ENCODE data around the gene ESR2.
"Not testable (repeated sequence)": the region's sequence is repeated elsewhere in the genome, so short reads cannot be mapped to it uniquely, and the experiment has no call there.

Gene ESR2

DNA sequence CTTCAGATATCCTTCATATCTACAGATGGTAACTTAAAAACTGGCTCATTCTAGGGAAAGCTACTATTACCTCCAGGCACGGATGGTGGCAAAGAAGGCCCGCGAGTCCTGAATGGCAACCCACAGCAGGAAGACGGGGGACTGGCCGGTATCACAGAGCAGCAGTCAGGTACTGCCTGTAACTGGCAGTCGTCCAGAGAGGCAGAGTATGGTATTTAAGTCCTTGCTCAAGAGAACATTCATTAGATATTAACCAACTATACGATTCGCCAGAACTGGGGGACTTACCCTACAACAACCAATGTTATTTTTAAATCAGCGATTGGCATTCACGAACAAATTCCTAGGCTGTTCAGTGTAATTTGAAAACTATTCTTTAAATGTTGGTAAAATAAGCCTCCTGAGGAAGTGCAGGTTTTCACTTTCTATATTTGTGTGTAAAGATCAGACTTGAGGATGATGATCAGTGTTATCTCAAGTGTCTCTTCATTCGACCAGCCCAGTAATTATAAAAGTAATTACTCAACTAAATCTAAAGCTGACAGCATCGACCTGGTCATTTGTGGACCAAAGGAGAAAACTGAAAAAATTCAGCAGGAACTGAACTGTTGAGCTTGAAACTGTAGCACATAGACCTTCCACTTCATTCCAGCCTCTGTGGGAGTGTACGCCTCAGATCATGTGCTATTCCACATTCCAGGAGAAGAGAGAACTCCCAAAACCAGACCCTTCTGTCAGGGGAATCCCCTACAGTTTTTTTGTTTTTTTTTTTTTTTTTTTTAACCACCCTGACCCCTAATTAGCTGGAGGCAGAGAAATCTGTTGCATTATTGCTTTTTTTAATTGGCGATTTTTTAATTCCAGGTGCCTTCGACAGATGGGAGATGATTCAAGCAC lies 75.6 kb downstream of the ESR2 start:
- DNase-seq = no peak

DNA sequence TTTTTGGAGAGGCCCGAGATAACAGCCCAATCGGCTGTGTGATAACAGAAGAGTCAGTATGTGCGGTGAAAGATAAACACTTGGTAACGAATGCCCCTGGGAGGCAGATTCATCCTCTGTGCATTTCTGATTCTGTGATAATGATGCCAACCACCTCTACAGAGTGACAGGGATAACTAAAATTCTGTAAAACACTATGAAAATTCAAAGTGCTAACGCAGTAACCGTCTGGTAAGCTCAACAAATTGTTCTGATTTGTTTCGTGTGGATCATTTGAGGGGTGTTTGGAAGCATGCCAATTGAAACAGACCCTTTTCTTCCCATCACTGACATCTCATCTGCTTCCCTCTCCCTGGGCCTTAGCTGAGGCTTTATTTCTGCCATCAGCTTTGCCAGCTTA lies 76.3 kb downstream of the ESR2 start:
- DNase-seq = no peak

- DNase-seq = no peak
Measured at GRCh38 chr14:64217308-64217707, 76.9 kb downstream of the ESR2 start.

DNA sequence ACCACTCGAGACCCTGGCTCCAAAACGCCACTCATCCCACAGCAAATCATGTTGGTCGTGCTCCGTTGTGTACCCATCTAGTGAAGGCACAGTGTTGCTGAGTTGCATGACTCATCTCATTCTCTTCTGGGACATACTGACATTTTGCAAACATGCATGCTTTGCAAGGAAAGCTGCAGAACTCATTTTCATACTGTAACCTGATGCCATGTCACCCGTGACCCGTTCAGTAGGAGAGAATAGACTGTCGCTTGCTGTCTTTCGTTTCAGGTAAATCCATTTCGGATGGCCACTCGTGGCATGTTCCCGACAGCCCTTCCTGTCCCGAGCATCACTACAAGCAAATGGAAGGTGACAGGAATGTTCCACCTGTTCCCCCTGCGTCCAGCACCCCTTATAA lies 78.2 kb downstream of the ESR2 start:
- DNase-seq = no peak

DNA sequence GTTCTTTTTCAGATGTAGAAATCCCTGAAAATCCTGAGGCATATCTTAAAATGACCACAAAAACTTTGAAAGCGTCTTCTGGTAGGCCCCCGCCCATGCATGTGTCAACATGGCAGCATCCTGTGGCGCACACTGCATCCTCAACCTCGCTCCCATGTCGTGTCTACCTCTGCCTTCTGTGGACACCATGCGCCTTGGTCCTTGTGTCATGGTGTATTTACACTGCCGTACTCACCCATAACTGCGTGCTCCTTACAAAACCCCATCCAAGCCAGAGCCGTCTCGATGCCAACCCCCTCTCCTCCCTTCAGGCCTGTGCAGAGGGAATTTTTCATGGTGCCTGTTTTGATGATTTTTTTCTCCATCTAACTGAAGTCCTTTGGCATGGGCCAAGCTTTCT lies 78.9 kb downstream of the ESR2 start:
- no peak for DNase-seq

- DNase-seq = no peak
Measured at GRCh38 chr14:64213853-64214570, 80.2 kb downstream of the ESR2 start.

GRCh38 chr14:64213086-64213485 lies 81.1 kb downstream of the ESR2 start:
- no peak for DNase-seq

DNA sequence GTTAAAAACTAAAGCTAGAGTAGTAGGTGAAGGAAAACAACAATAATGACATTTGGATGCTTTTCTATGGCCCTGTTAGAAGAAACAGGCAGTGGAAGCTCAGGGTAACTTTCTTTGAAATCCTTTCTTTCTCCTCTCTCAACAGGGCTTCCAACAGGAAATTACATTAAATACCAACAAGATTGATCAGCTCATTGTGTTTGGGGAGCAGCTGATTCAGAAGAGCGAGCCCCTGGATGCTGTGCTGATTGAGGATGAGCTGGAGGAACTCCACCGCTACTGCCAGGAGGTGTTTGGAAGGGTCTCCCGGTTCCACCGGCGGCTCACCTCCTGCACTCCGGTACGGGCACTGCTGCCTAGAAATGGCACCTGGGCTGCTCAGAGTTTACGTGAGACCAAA lies 81.5 kb downstream of the ESR2 start:
- DNase-seq = no peak

DNA sequence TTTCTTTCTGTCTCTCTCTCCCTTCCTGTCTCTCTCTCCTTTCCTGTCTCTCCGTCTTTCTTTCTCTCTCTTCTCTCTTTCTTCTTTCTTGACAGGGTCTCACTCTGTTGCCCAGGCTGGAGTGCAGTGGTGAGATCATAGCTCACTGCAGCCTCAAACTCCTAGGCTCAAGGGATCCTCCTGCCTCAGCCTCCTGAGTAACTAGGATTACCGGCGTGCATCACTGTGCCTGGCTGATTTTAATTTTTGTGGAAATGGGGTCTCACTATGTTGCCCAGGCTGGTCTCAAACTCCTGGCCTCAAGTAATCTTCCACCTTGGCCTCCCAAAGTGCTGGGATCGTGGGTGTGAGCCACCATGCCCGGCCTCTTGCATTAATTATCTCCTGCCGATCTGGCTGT lies 83.3 kb downstream of the ESR2 start:
- not testable (repeated sequence) for DNase-seq

GRCh38 chr14:64210216-64210615 lies 84.0 kb downstream of the ESR2 start:
- no peak for DNase-seq

DNA sequence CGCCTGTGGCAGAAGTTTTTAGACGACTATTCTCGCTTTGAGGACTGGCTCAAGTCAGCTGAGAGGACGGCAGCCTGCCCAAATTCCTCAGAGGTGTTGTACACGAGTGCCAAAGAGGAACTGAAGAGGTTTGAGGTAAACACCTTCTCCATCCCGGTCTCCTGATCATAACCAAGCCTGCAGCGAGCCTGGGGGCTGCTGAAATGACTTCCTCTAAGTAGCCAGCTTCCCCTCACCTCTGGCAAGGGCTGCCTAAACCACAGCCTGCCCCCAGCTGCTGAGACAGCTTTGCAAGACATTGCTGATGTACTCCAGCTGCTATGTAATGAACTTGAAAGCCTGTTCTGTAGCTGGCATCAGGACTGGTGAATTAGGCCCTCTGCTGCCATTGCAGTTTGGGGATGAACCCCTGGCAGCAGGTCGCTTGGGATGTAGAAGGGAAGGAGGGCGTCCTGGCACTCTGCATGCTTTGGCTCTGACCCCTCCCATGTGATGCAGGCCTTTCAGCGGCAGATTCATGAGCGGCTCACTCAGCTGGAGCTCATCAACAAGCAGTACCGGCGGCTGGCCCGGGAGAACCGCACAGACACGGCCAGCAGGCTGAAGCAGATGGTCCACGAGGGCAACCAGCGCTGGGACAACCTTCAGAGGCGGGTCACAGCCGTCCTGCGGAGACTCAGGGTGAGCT lies 84.6 kb downstream of the ESR2 start:
- DNase-seq = no peak

DNA sequence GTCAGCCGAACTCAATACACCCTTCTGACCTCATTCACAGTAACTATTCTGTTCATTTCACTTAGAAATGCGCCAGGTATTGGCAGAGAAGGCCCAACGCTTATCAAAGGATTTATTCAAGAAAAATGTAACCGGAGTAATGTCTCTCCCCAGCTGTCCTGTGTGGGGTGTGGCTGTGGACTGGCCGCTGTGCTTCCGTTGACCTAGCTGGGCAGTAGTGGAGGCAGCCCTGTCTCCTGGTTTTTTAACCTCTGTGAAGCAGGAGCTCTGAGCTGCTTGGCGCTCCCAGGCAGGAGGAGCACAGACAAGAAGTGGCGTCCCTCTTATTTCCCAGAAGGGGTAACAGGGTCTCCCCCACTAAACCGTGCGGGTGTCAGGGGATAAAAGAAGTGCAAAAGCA lies 85.2 kb downstream of the ESR2 start:
- no peak for DNase-seq

- DNase-seq = no peak
Measured at GRCh38 chr14:64208261-64208660, 85.9 kb downstream of the ESR2 start.

GRCh38 chr14:64203366-64204006 lies 90.7 kb downstream of the ESR2 start:
- no peak for DNase-seq

GRCh38 chr14:64202716-64203115 lies 91.5 kb downstream of the ESR2 start:
- no peak for DNase-seq

DNA sequence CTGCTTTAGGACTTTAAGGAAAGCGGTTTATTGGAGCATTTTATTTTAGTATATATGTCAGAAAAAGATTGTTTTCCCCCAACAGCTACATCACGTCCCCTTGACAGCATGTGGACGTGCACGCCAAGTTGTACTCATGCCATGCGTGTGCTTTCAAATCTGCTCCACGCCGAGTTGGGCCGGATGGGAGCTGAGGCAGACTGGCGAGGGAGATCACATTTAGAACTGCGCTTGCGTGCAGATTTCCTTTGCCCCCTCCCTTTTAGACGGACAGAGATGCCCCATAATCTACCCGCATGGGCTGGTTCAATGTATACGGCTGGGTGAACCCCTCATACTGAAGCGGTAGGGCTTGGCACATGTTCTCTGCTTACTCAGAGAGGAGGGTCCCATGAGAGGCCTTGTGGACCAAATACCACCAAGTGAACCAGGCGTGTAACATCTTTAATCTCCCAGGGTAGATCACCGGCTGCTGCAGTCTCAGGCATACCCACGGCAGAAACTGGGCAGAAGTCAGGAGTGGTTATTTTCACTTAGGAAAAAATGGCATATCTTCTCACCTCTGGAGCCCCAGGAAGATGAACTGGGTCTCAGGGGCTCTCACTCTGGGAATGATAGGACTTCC lies 92.1 kb downstream of the ESR2 start:
- DNase-seq = no peak

DNA sequence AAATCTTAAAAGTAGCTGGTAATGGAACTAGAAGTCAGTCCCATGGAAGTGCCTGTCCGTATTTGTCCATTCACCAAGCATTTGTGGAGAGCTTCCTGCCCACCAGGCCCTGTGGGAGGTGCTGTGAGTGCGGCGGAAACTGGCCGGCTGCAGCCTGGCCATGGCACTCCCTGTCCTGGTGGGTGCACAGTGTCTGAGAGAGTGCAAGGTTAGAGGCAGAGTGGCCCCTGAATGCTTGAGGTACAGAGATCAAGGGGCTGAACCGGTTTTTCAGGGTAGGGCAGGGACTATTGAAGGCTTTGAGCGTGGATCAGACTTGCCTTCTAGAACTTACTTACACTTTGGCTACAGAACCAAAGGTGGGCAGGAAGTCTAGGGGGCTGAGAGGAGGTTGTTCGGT lies 92.9 kb downstream of the ESR2 start:
- DNase-seq = no peak

GRCh38 chr14:64200170-64200569 lies 94.0 kb downstream of the ESR2 start:
- DNase-seq = no peak

DNA sequence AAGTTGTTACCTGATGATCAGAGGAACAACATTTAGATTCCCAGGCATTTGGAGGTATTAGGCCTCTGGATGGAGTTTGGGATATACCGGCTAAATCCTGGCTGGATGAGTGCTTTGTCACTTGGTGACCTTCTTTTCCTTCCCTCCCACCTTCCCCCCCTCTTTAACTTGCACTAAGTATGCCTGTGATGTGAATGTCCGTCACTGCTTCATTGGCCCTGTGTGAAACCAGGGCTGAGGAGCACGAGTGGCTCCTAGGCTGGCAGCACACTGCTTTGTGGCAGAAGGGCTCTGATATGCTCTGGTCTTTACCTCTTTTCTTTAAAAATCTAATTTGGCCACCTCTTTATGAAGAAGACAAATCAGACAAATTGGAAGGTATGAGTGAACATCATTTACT lies 95.7 kb downstream of the ESR2 start:
- no peak for DNase-seq

- no peak for DNase-seq
Measured at GRCh38 chr14:64197996-64198395, 96.2 kb downstream of the ESR2 start.

- DNase-seq = no peak
Measured at GRCh38 chr14:64196814-64197411, 97.3 kb downstream of the ESR2 start.

DNA sequence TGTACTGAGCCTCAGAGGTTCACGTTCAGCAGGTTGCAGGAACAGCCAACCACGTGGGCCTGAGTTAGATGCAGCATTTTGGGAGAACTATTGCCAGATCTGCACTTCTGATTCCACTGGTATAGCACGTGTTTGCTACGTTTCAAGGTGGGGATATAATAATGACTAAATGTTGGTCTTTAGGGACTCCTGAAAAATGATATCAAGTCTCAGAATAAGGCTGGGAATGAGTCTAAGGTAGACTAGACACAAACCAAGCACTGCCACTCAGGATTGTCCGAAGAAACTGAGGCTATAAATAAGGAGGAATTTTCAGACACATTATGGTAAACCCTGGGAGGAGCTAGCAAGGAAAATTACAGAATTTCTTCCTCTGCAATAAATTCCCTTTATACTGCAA lies 98.1 kb downstream of the ESR2 start:
- no peak for DNase-seq
